GM12875 (cell line): ENCODE data around the gene A3GALT2.

Source experiments
- H3K4me3 ChIP-seq: one replicate; pipeline ENCODE4 v1.5.1; 2011; ENCODE audit warnings: low read depth, low read length, control low read depth
- CTCF ChIP-seq: IDR thresholded peaks from 2 replicates; pipeline ENCODE4 v1.5.1; 2011; ENCODE audit warnings: low read depth, mild to moderate bottlenecking, control low read depth, inconsistent platforms, low read length, moderate library complexity, borderline replicate concordance; ENCODE audit not compliant: insufficient read depth

A3GALT2 gene

GRCh38 chr1:33332881-33333280 lies 12.0 kb upstream of the A3GALT2 start:
- H3K4me3 ChIP-seq = no peak overlapping the region
- no peak for TF ChIP-seq CTCF

GRCh38 chr1:33332357-33332789 lies 11.5 kb upstream of the A3GALT2 start:
- H3K4me3 ChIP-seq = no peak overlapping the region
- no peak for TF ChIP-seq CTCF

GRCh38 chr1:33331444-33332356 lies 10.8 kb upstream of the A3GALT2 start:
- H3K4me3 ChIP-seq = no peak overlapping the region
- no peak for TF ChIP-seq CTCF

GRCh38 chr1:33330906-33331305 lies 10.0 kb upstream of the A3GALT2 start:
- no peak overlapping the region for H3K4me3 ChIP-seq
- no peak for TF ChIP-seq CTCF

GRCh38 chr1:33330361-33330890 lies 9.5 kb upstream of the A3GALT2 start:
- no peak overlapping the region for H3K4me3 ChIP-seq
- TF ChIP-seq CTCF = no peak

- TF ChIP-seq CTCF = no peak
Observed at GRCh38 chr1:33329600-33330305, 8.9 kb upstream of the A3GALT2 start.

GRCh38 chr1:33328817-33329216 lies 7.9 kb upstream of the A3GALT2 start:
- H3K4me3 ChIP-seq = no peak overlapping the region
- no peak for TF ChIP-seq CTCF

More at GRCh38 chr1:33329600-33330305, 8.9 kb upstream of the A3GALT2 start:
- H3K4me3 ChIP-seq = no peak overlapping the region
